Measurements from ENCODE around the gene MYO1E.
A peak's percentile ranks its signal among the peaks of the same experiment; 100 is the strongest.
"Not testable (repeated sequence)": the region's sequence is repeated elsewhere in the genome, so short reads cannot be mapped to it uniquely, and the experiment has no call there.

Gene MYO1E

DNA sequence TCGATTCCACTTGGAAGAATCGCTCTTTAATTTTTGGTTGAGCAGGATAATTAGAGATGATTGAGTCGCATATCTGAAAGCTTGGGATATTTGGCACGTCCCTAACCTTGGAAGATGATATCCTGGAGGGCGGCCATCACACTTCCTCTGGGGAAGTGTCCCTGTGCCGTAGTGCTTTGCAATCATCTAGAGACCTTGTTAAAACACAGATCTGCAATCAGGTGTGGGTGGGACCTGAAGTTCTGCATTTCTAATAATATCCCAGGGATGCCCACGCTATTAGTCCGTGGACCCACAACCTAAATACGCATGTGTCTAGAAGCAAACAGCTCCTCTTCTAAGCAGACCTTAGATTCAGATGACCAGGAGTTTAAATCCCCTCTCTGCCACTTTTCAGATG lies 20.5 kb downstream of the MYO1E start:
- no peak for DNase-seq

DNA sequence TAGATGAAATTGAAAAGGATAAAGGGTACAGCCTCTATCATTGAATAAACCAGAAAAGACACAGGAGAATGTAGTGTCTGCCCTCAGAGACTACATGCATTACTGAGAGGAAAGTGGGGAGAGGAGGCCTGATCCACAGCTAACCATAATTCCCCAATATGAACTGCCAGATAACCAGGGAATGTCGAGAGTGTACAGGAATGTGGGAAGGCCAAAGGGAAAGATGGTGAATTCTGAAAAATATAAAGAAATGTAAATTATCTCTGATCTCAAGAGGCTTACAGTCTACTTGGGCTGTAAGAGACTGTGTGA lies 22.3 kb downstream of the MYO1E start:
- no peak for DNase-seq

DNA sequence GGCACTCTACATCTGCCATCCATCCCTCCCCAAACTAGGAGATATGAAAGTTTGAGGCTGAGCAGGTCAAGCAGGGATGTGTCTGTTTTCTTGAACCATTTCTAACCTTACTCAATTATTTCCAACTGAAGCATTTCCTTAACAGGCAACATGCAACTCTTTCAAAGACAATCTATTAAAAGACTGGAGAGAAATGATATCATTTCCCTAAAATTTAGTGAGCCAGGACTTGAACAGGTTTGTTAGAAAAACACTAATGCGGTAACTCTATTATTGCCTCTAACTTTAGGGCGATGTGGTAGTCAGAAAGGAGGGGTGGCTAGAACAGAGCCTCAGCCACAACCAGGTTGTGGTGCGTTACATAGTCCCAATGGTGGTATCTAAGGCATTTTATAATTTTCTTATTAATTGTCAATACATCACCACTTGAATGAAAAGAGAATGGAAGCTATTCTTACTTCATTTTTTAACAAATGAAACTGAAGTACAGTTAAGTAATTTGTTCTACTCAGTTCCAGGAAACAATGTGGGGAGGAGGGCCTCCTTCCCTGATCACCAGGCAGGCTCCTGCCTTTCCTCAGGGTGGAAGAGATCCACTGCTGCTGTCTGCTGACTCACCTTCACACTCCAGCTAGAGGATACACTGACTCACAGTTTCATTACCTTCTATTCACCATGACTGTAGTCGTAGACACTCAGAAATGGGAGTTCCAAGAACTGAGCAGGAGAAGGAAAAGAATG lies 22.8 kb downstream of the MYO1E start:
- DNase-seq: peak in 18 of 56 donors; percentile 3 to 71 (median 28)

DNA sequence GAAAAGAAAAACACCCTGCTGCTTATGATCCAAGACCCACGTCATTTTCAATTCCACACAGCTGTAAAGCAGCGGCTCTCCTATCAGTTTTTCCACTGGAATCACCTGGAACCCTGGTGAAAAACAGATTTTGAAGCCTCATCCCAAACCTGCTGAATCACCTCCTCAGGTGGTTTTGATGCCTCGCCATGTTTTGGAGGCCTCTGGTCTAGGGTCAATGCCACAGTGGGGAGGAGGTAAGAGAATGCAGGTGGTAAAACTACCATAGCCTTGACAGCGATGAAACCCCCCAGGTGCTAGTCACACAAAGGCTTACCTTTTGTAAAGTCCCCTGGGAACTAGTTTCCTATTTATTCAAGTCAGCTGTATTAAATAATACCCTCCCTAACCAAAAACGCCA lies 24.8 kb downstream of the MYO1E start:
- DNase-seq: no peak

DNA sequence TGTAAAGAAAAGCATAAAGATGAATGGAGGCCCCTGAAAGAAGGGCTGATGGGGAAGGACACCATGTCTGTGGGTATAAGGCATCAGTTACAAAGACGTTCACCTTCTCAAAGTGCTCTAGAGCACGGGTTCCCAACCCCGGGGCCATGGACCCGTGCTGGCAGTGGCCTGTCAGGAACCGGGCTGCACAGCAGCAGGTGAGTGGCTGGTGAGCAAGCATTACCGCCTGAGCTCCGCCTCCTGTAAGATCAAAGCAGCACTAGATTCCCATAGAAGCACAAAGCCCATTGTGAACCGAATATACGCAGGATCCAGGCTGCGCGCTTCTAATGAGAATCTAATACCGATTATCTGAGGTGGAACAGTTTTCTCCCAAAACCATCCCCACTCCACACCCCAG lies 25.7 kb downstream of the MYO1E start:
- no peak for DNase-seq

DNA sequence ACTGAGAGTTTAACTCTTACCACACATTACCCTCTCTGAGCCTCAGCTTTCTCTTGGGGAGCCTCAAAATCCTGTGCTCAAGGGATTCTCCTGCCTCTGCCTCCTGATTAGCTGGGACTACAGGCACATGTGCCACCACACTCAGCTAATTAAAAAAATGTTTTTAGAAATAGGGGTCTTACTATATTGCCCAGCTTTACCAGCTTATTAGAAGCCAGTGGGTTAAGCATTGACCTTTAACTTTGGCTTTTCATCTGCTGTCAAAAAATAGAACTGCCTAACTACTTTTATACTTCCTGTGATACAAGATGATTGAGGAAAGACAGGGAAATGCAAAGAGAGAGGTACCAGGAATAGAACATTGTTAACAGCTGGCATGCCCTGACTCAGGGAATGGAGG lies 27.3 kb downstream of the MYO1E start:
- no peak for DNase-seq

DNA sequence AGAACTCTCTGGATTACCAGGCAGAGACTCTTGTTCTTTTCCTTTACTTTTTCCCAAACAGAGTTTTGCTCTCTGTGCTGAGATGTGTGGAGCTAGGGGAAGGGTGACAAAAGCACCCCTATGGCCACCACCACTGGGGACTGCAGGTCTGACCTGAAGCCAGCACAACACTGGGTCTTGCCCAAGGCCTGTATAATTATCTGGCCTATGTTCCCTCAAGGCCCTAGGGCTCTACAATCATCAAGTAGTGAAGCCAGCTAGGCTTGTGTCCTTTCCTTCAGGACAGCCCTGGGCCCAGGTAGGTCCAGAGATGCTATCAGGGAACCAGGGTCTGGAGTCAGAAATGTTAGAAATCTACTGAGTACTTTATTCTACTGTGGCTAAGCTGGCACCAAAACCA lies 28.4 kb downstream of the MYO1E start:
- DNase-seq: no peak

DNA sequence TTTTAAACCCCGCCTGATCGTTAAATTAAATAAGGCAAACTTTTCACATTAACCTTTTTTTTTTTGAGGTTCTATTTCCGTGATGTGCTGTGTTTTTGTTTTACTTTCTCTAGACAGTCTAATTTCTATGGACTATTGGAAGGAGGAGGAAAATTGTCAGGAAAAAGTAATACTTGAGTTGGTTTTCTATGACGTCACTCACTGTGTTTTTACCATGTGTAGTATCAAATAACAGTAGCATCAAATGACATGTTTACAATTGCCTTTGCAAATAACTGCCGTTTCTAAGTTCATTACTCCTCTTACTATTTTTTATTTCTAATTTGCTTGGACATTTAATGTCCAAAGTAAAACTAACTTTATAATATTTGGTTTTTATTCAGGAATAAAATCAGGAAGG lies 32.3 kb downstream of the MYO1E start:
- DNase-seq: no peak

DNA sequence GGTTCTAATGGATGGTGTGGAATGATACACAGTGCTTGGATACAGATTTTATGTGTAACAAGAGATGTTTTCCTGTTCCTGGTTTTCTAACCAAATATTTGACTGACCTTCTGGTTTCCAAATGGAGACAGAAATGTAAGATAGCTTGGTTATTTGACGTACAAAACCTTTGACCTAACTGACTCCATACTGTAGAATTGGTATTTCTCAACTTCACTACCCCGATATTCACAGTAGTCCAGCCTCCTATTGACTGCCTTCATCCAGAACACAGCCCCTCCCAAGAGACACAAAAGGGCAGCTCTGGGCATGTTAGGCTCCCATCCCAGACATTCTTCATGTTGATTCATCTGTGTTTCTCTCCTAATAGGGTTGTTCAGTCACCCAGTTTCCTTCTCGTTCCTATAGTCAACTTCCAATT lies 33.4 kb downstream of the MYO1E start:
- DNase-seq: no peak

DNA sequence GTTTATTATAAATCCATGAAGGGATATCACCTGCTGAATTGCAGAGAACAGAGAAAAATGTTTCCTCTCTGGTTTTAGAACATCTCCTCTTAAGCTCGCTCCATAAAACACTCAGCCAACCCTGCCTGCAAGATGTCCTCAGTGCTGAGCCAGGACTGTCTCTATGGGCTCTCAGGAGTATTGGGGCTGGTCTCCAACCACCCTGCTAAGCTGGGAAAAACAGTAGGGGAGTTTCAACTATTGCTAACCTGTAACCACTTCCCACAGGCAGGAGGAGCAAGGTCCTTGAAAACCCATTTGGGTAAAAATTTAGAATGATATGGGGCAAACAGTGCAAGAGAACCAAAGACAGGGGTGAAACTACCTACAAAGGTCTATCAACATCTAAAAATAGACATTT lies 34.3 kb downstream of the MYO1E start:
- no peak for DNase-seq

DNA sequence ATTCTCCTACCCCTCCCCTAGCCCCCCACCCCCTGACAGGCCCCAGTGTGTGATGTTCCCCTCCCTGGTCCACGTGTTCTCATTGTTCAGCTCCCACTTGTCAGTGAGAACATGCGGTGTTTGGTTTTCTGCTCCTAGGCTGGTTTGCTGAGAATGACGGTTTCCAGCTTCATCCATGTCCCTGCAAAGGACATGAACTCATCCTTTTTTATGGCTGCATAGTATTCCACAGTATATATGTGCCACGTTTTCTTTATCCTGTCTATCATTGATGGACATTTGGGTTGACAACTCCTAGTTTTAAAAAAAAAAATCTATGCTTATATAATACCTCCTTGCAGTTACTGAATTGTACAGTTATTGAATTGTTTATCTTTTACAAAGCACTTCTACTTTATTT lies 35.9 kb downstream of the MYO1E start:
- not testable (repeated sequence) for DNase-seq

DNA sequence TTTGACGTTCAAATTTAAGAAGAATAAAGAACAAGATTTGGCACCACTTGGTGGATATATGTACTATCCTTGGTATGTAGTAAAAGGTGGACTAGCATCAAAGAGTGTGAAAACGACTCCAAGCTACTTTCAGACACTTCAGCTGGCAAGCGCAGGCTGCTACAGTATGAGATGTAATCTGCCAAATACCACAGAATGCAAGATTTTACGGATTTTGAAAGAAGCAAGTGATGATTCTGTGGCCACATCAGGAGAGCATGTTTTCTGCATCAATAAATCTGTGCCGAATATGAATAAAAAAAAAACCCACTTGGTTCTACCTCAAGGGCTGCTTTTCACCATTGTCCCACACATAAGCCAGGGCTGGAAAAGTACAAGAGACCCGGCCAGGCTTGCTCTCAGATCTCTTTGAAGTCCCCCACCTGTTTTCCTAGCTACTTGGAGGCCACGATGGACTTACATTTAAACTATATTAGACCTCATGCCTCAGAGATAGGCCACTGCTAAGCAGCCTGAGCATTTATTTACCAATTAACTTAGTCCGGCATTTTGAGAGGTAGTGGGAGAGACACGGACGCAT lies 37.4 kb downstream of the MYO1E start:
- DNase-seq: no peak

DNA sequence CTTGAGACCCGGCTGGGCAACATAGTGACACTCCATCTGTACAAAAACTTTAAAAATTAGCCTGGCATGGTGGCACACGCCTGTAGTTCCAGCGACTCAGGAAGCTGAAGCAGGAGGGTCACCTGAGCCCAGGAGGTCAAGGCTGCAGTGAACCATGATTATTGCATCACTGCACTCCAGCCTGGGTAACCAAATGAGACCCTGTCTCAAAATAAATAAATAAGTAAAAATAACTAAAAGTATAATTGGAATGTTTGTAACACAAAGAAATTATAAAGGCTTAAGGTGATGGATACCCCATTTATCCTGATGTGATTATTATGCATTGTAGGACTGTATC lies 38.6 kb downstream of the MYO1E start:
- no peak for DNase-seq

DNA sequence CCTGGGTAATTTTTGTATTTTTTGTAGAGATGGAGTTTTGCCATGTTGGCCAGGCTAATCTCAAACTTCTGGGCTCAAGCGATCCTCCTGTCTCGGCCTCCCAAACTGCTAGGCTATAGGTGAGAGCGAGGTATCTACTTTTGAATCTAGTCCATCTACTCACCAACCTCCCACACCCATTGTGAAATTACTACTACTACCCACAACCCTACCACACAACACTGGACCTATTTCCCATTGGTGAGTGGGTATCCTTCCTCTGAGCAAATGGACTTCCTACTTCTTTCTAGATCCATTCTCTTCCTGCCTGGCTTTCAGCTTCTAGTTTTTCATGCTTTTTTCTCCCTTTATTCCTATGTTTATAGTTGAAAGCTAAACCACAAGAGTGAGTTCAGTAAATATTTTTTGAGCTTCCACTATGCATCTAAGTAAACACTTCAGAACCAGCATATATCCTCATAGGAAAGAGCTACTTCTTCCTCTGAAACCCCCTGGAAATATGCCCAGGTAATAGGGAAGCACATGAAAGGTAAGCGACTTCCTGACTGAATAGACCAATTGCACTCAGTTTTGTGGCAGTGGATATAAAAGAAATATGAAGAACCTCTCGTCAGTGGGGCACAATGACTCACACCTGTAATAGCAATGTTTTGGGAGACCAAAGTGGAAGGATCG lies 39.1 kb downstream of the MYO1E start:
- no peak for DNase-seq

DNA sequence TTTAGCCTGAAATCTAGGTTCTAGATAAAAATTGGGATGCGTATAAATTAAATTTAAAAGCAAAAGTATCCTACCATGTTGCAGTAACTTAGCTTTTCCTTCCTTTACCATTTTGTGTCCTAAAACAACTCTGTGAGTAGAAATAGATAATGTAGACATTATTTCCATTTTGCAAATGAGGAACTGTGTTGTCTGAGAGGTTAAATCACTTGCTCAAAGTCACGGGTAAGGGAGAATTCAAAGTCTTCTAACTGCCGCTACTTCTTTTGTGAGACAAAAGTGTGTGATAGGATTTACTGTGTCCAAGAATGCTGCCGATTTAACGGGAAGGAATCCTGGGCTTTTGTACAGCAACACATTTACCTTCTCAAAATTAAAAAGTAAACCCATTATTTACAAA lies 40.7 kb downstream of the MYO1E start:
- DNase-seq: no peak

DNA sequence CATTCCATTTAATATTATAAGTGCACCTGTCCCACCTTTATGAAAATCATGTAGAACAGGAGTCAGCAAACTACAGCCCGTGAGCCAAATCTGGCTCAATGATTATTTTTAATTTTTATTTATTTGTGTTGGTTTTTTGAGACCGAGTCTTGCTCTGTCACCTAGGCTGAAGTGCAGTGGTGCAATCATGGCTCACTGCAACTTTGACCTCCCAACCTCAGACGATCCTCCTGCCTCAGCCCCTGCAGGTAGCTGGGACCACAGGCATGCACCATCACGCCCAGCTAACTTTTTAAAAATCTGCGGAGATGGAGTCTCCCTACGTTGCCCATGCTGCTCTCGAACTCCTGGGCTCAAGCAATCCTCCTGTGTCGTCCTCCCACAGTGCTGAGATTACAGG lies 42.0 kb downstream of the MYO1E start:
- no peak for DNase-seq

DNA sequence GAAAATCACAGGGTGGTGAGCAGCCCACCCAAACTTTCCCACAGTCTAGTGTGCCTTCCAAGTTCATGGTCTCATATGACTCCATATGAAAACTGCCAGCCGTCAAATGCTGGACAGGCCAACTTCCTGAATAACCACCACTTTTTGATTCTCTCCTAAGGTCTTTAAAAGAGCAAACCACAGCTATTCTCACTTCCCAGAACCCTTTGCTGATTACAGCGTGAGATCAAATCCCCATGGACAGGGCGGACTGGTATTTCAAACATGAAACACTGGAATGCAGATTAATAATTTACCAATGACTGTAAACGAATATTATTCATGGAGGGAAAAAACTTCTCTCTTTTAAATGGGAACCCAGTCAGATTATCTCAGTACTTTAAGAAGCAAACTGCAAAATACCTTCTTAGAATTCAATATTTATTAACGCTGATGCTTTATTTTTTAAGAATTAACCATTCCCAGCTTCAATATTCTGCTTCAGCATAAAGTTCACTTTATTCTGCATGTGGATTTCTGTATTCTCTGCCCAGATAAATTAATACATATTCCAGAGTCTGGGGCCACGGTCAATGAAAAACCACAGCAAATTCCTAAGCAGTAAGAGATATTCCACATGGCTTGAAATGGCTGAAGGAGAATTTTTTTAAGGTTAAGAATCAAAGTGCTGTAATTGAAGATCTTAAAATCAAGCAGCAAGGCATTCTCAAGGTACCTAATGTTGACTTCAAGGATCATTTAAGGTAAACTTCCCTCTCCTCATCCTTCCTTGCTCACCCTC lies 42.9 kb downstream of the MYO1E start:
- DNase-seq: no peak

DNA sequence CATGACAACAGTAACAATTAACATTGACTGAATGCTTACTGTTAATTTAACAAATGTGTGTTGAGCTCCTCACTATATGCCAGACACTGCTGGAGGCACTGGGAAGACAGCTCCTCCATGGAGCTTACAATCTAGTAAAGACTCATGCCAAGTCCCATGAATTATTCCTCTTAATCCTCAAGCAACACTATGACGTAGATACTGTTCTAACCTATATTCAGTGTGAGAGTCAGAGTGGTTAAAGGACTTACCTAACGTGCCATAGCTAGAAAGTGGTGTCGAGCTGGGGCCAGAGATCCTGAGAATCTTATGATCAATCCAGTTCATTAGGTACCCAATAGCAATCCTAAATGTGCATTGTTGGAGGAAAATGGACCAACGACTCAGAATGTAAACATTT lies 43.6 kb downstream of the MYO1E start:
- DNase-seq: no peak

DNA sequence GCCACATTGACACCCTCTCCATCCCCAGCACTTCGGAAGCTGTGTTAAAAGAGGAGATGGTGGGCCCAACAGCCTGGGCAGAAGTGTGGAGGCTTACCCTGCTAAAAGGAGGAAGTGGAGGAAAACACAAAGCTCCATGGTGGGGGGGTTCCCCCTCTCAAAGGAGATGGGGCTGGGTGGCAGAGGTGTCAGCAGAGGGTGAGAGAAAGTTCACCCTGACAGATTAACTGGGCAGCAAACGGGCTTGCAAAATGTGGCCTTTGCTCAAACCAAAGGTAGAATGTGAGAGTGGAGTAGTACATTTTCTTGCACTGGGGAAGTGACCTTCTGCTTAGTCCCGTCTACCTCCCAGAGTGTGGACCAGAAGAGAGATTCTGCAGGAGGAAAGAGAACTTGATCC lies 44.7 kb downstream of the MYO1E start:
- no peak for DNase-seq

DNA sequence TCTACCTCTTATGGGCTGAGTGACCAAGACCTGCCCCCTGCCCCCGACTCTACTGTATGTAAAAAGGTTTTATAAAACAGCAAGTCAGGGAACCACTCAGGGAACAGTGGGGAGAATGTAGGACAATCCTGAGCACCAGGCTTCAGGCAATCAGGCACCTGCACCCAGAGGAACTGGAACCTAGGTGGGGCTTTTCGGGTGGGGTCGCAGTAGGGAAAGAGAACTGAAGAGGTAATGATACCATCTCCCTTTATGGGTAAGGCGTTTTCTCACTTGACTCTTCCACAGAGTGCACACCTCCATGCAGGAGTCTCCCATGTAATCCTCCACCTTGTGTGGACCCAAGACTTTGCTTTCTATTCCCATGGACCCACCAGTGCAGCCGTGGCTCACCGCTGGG lies 45.8 kb downstream of the MYO1E start:
- no peak for DNase-seq

DNA sequence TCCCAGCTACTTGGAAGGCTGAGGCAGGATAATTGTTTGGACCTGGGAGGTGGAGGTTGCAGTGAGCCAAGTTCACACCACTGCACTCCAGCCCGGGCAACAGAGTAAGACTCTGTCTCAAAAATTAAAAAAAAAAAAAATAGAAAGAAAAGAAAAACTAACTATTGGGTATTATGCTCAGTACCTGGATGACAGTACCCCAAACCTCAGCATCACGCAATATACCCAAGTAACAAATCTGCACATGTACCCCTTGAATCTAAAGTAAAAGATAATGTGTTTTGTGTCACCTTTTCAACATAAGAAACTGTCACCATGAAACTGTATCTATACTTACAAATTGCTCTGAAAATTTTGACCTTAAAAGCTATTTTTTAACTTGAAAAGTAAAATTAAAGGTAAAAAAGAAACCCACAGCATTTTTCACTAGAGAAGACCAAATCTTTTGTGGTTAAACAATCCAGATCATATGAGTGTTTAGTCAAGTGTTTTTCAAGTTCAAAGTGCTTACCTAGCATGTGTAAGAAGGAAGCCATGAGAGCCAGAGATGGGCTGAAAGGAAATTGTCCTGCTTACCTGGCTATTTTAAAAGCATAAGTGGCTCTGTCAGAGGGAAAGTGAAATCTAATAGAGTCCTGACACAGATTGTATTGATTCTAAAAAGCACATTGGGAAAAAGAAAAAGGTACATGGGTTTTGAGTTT lies 50.5 kb downstream of the MYO1E start:
- no peak for DNase-seq
